ENCODE results near the gene NT5DC4.

DNA sequence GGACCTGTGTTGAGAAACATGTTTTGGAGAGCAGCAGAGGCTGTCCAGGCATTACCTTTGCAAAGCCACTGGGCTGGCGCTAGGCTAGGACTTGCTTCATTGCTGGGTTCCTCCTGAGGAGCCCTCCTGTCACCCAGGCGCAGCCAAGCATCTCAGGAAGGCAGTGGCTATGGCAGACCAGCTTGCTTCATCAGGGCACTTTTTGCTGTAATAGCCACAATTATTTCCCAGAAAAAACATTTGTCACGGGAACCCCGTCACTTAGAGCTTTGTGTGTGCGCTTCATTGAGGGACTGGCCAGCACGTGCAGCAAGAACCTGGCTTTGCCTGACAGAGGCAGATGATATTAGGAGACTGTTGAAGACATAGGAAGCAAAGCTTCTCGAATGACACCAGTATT lies 38.7 kb upstream of the NT5DC4 start:
- TF ChIP-seq CTCF (IDR thresholded peaks at IDR 0.05) (no peak), POLR2A (IDR thresholded peaks at IDR 0.05) (no peak)

Measured in testis (tissue), 2 donors.